H7 (cell line): ENCODE results near the gene HTR2A. TPM values are rescaled to one million over a fixed set of nuclear protein-coding genes. Genes with fewer than 3 reads are reported as not detected.

Experiments
- total RNA-seq: library from RNA; depleted of rRNA; stranded (reverse); fragments of >200 nt; shearing (Covaris generic); gene quantifications from 2 replicates; pipeline ENCODE4 v1.2.3, GENCODE V29; 2014; rRNA removed

Gene HTR2A
- total RNA-seq, 1 experiment from 2014 or later = not detected

Other genes with a start within 250 kb of the HTR2A start
- gene ESD, start 99.9 kb downstream of the HTR2A start, total RNA-seq = 119 TPM in 2 replicates